DMS 273 treated with DMSO at 0.1 percent for 48 hours (cell line): ENCODE data around the gene PHKA2.

Source experiments
- DNase-seq: peaks from one replicate; lab custom pipeline; 2025; lab: John Stamatoyannopoulos, UW

Gene PHKA2

GRCh38 chrX:18974993-18975392 lies 8.9 kb downstream of the PHKA2 start:
- DNase-seq = no peak

- no peak for DNase-seq
Observed at GRCh38 chrX:18973527-18974192, 10.3 kb downstream of the PHKA2 start.

DNA sequence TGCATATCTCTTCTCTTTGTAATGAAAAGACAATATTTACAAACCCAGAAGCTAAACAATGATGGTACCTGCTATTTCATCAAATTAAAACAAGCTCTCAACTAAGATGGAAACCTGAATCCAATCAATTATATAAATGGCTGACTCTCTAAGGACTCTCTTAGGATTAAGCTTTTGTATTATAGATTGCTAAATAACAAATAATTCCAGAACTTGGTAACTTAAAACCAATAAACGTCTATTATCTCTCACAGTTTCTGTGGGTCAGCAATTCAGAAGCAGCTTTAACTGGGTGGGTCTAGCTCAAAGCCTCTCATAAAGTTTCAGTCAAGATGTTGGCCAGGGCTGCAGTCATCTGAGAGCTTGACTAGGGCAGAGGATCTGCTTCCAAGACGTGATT lies 12.4 kb downstream of the PHKA2 start:
- no peak for DNase-seq

GRCh38 chrX:18970465-18970864 lies 13.4 kb downstream of the PHKA2 start:
- DNase-seq = no peak

- no peak for DNase-seq
Observed at GRCh38 chrX:18966624-18967023, 17.3 kb downstream of the PHKA2 start.

DNA sequence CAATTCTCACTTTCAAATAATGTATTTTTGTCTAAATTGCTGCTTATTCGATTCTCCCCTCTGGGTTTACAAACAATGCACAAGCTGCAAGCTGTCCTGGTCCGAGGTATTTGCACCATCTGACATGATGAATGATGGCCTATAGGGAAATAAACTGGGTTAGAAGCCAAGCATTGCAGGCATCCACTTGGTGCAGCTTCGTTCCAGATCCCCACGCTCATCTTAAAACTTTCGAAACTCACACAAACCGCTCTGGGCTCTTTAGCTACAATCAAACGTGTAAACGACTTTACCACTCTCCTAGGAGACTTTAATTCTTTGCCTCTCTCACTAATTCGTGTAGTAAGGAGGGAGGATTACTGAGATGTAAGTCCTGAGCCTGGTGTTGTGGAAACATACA lies 19.0 kb downstream of the PHKA2 start:
- no peak for DNase-seq

DNA sequence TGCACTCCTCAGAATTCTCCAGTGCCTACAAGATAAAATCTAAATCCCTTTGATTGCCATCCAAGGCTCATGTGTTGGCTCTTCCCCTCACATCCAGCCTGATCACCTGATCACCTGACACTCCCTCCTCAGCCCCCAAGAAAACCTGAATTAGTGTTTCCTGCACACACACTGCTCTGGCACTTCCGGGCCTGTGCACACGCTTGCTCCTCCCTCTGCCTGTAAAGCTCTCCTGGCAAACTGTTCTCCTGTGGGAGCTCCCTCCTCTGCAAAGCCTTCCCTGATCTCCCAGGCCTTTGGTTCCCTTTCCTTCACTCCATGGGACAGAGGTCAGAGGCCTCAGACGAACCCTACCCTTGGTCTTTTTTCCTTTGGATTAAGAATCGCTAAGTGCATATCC lies 19.9 kb downstream of the PHKA2 start:
- no peak for DNase-seq

DNA sequence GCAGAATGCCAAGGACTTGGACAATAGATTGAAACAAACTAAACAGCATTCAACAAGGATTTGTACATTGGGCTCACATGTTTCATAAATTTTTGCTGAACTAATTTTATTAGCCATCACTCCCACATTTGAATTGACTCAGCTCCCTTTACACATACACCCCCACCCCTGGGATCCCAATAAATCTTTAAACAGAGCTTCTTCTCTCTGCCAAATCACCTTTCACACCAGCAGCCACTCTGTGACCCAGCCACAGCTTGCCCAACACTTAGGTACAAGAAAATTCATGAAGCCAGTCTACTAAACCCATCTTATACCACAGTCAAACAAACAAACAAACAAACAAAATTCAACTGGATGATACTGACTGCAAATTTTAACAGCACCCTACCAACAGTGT lies 21.6 kb downstream of the PHKA2 start:
- no peak for DNase-seq

- no peak for DNase-seq
Observed at GRCh38 chrX:18961686-18962085, 22.2 kb downstream of the PHKA2 start.

GRCh38 chrX:18956303-18957032 lies 27.4 kb downstream of the PHKA2 start:
- no peak for DNase-seq

DNA sequence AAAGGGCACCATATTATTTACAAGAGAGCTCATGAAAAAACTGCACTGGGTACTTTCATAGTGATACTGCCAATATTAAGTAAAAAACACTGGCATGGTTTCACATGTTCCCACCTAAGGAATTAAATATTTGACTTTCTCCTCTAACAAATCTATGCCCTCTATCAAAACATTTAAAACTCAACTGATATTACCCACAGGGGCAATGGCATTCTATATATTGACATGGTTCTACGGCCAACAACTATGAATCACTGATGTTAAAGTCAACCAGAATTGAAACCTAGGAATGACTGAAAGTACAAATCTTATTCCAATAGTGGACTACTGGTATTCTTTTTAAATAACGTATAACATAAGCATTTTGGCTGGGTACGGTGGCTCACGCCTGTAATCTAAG lies 28.2 kb downstream of the PHKA2 start:
- no peak for DNase-seq

- no peak for DNase-seq
Observed at GRCh38 chrX:18951032-18951431, 32.9 kb downstream of the PHKA2 start.

- no peak for DNase-seq
Observed at GRCh38 chrX:18949944-18950301, 34.0 kb downstream of the PHKA2 start.

DNA sequence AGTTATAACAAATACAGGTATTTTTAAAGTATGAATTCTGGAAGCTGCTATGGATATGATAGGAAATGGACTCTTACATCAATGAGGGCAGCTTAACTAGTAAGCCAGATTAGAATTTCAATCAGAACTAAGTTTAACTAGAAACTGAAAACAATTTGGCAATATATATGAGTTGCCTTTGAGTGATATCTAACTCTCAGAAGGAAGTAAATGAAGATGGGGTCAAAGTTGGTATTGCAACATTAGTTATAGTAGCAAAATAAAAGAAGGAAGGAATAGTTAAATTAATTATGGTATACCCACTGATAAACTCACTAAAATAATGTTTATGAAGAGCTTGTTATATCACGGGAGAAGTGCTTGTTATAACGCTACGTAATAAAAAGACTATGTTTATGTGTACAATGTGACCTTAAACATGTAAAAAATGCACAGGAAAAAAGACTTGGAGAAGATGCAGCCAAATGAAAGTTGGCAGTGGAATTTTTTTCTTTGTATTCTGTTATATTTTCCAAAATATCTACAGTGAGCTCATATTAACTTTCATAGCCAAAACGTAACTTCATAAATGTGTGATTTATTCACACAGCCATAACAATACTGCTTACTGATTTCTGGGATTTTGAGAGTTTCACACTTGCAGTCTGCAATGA lies 34.5 kb downstream of the PHKA2 start:
- no peak for DNase-seq

DNA sequence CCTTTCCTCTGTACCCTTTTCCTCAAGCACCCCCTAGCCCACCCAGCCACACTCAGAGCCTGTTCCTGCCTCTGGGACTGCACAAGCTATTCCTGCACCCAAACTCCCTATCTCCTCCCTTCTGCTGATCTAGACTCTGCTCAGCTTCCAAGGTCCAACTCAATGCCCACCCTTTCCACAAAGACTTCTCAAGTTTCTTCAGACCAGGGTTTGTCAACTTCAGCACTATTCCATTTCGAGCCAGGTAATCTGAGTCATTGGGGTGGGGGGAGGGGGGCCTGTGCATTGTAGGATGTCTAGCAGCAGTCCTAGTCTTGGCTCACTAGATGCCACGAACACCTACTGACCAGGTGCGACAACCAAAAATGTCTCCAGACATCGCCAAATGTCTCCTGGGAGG lies 37.3 kb downstream of the PHKA2 start:
- DNase-seq = no peak

DNA sequence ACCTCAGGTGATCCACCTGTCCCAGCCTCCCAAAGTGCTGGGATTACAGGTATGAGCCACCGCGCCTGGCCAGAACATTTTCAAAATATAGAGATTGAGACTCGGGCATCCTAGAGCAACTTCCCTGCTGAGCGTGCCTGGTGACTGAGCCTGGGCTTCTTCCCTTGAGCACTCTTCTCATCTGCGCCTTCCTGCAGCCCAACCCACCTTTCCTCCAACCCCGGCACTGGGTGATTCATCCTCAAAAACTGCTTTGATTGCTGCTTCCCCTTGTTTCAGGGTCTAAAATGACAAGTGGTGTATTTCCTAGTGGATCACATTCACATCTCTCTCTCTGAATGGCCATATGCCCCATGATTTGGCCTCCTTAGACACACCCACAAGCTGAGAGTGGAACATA lies 37.8 kb downstream of the PHKA2 start:
- DNase-seq = no peak

DNA sequence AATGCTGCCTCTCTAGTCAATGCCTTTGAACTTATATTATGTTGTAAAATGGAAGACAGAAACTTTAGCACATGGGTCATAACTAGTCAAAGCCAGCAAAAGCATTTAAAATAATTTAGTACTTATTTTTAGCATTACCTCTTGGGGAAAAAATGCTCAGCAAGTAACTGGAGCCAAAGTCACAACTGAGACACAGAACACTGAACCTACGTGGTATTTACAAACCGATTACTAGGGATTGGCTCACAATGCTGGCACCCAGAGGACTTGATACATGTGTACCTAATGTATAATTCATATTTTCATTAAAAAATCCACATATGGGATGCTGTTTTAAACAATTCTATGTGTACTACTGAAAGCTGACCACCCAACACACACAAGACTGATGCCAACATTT lies 38.4 kb downstream of the PHKA2 start:
- DNase-seq = no peak

- DNase-seq = no peak
Observed at GRCh38 chrX:18944482-18944881, 39.4 kb downstream of the PHKA2 start.

- DNase-seq = no peak
Observed at GRCh38 chrX:18941896-18942295, 42.0 kb downstream of the PHKA2 start.

- DNase-seq = no peak
Observed at GRCh38 chrX:18938710-18939109, 45.2 kb downstream of the PHKA2 start.

DNA sequence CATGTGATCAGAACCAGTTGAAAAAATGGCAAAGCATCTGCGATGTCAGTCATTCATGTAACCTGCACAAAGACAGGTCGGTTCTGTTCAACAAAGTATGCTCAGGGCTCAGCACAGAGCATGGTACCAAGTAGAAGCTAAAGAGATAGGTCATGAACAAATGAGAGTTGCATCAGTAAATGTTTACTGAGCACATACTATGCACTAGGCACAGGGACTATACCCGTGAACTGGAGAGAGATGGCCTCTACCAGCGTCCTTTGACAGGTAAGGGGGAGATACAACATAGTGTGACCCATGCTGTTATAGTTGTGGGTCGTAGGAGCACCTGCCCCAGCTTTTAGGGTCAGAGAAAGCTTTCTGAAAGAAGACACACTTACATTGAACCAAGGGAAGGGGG lies 46.7 kb downstream of the PHKA2 start:
- no peak for DNase-seq

GRCh38 chrX:18935893-18936292 lies 48.0 kb downstream of the PHKA2 start:
- no peak for DNase-seq

DNA sequence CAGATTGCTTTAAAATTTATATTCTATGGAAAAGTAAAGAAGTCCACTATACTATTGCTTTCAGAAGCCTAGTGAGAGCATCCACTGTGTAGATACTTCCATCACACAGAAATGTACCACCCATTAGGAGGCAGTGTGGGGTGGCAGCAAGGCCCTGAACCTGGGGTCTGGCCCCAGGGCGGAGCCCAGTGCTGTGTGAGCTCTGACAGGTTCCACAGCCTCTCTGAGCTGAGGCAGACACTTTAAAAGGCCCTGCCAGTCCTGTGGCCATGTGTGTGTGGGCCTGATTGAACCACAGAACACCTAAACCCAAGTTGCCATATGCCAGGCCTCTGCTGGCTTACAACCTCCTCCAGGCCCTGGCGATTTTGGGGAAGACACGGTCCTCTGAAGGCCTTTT lies 49.2 kb downstream of the PHKA2 start:
- DNase-seq = no peak

GRCh38 chrX:18933617-18934016 lies 50.3 kb downstream of the PHKA2 start:
- DNase-seq = no peak
